Cardiac muscle cell (in vitro differentiated cells and primary cell): Measurements from ENCODE around the gene EPHA8. TPM values are rescaled to one million over a fixed set of nuclear protein-coding genes. Genes with fewer than 3 reads are reported as not detected.

Experiments
- DNase-seq, 2 donors: peaks; one replicate each; pipeline versions ENCODE4 v3.0.0 to v3.0.0-alpha.2; 2010 to 2017; ENCODE audit warnings: low read depth in 1 of 2, low spot score in 1 of 2
- H3K27ac ChIP-seq: fragments of 200-600 bp; sonication (generic); 2 replicates; pipeline ENCODE4 v1.5.1; 2016
- H3K27me3 ChIP-seq: fragments of 200-600 bp; sonication (generic); 2 replicates; pipeline ENCODE4 v1.6.0; 2016; ENCODE audit warnings: control low read depth
- H3K36me3 ChIP-seq: fragments of 200-600 bp; sonication (generic); 2 replicates; pipeline ENCODE4 v1.5.1; 2016; ENCODE audit warnings: control low read depth
- H3K4me1 ChIP-seq: fragments of 200-600 bp; sonication (generic); 2 replicates; pipeline ENCODE4 v1.8.1; 2017; ENCODE audit warnings: low read depth, mild to moderate bottlenecking, mixed run types
- H3K4me3 ChIP-seq: fragments of 200-600 bp; sonication (generic); 2 replicates; pipeline ENCODE4 v1.5.1; 2016; ENCODE audit warnings: mild to moderate bottlenecking
- H3K9me3 ChIP-seq: fragments of 200-600 bp; sonication (generic); 2 replicates; pipeline ENCODE4 v1.5.1; 2017; ENCODE audit warnings: low read depth, mild to moderate bottlenecking, control low read depth
- CTCF ChIP-seq: IDR thresholded peaks from 2 replicates; pipeline ENCODE4 v1.5.1; 2012; ENCODE audit warnings: low read depth, mild to moderate bottlenecking, low read length
- polyA plus RNA-seq: library from polyadenylated mRNA; unstranded; fragments of >200 nt; fragmentation: Nextera tagmentation; extraction: Ambion mirVana; gene quantifications from 2 replicates; pipeline ENCODE4 v1.2.1, GENCODE V29; 2016
- total RNA-seq: library from RNA; depleted of rRNA; stranded (reverse); fragments of >200 nt; gene quantifications from 2 replicates; pipeline ENCODE4 v1.2.3, GENCODE V29; 2016

EPHA8 gene
- total RNA-seq (5.1 and 10.9 TPM in 2 replicates), polyA plus RNA-seq (4.7 and 13.2 TPM in 2 replicates)

GRCh38 chr1:22562584-22563583 is at the start of gene EPHA8:
Gene EPHA8 (plus strand): TSS chr1:22563489. CDS start chr1:22563636, 147 bp downstream.
- DNase-seq, result peak in 1 of 2 donors; percentile 33
- no peak for TF ChIP-seq CTCF
- peaks cover 6% of the 10 kb centered on the region for H3K4me1 ChIP-seq
- H3K36me3 ChIP-seq, result no peaks in the 10 kb centered on the region
- H3K27me3 ChIP-seq, result peaks cover 53% of the 10 kb centered on the region
- H3K4me3 ChIP-seq, result peak within 1 kb of the TSS; percentile 20
- no peak within 1 kb of the TSS for H3K27ac ChIP-seq
- no peaks in the 10 kb centered on the region for H3K9me3 ChIP-seq

- TF ChIP-seq CTCF, result no peak
- Histone ChIP-seq H3K27me3 (no peaks in the 10 kb centered on the region), H3K9me3 (no peaks in the 10 kb centered on the region), H3K4me3 (no peak overlapping the region), H3K36me3 (peaks cover 33% of the 10 kb centered on the region), H3K27ac (no peak overlapping the region), H3K4me1 (no peaks in the 10 kb centered on the region)
- DNase-seq, result no peak
Observed at GRCh38 chr1:22516906-22517571, 46.2 kb upstream of the EPHA8 start.

GRCh38 chr1:22517956-22518355 is 45.3 kb upstream of the EPHA8 start:
- H3K27me3 ChIP-seq, result no peaks in the 10 kb centered on the region
- peaks cover 32% of the 10 kb centered on the region for H3K36me3 ChIP-seq
- no peak overlapping the region for H3K4me3 ChIP-seq
- H3K27ac ChIP-seq, result no peak overlapping the region
- no peak for DNase-seq
- no peaks in the 10 kb centered on the region for H3K4me1 ChIP-seq
- H3K9me3 ChIP-seq, result no peaks in the 10 kb centered on the region
- TF ChIP-seq CTCF, result no peak

GRCh38 chr1:22518379-22518778 is 44.9 kb upstream of the EPHA8 start:
- Histone ChIP-seq H3K4me1 (no peaks in the 10 kb centered on the region), H3K4me3 (no peak overlapping the region), H3K36me3 (peaks cover 29% of the 10 kb centered on the region), H3K9me3 (no peaks in the 10 kb centered on the region), H3K27me3 (no peaks in the 10 kb centered on the region), H3K27ac (no peak overlapping the region)
- DNase-seq, result no peak
- no peak for TF ChIP-seq CTCF

- no peaks in the 10 kb centered on the region for H3K4me1 ChIP-seq
- H3K4me3 ChIP-seq, result no peak overlapping the region
- H3K27me3 ChIP-seq, result no peaks in the 10 kb centered on the region
- H3K36me3 ChIP-seq, result peaks cover 22% of the 10 kb centered on the region
- no peak overlapping the region for H3K27ac ChIP-seq
- no peak for TF ChIP-seq CTCF
- no peaks in the 10 kb centered on the region for H3K9me3 ChIP-seq
- no peak for DNase-seq
Observed at GRCh38 chr1:22520871-22521270, 42.4 kb upstream of the EPHA8 start.
